H1 (cell line): ENCODE measurements around the gene SURF2. TPM values are rescaled to one million over a fixed set of nuclear protein-coding genes. Genes with fewer than 3 reads are reported as not detected.

ENCODE experiments used
- CTCF ChIA-PET: fragments of 300-600 bp; sonication (Branson Sonifier 250); formaldehyde crosslinking; loops from one replicate; lab custom pipeline; 2021; ENCODE audit not compliant: partially characterized antibody; lab: Charles Lee
- POLR2A ChIA-PET: fragments of 300-600 bp; sonication (Branson Sonifier 250); formaldehyde crosslinking; loops from one replicate; lab custom pipeline; 2021; ENCODE audit warnings: inconsistent platforms; ENCODE audit not compliant: partially characterized antibody; lab: Charles Lee
- DNase-seq, 2 experiments: peaks; one replicate each; pipeline versions ENCODE4 v3.0.0 to v3.0.0-alpha.2; 2010 to 2022; ENCODE audit warnings: low spot score in 2 of 2, low read depth in 1 of 2, mixed read lengths in 1 of 2
- FAIRE-seq: peaks from 2 replicates; lab custom pipeline; 2011; peaks lifted over from hg19 to GRCh38; lab: Jason Lieb, UNC
- H2AFZ ChIP-seq: 2 replicates; pipeline ENCODE4 v1.8.1; 2012; ENCODE audit warnings: low read length, inconsistent platforms
- H2AK5ac ChIP-seq: 2 replicates; pipeline ENCODE4 v1.6.1; 2013; ENCODE audit warnings: low read depth, low read length
- H2BK120ac ChIP-seq: replicated peaks from 2 replicates; pipeline ENCODE3; 2013; ENCODE audit warnings: low read depth, low read length, inconsistent platforms
- H2BK12ac ChIP-seq: 2 replicates; pipeline ENCODE4 v1.6.1; 2013; ENCODE audit warnings: low read depth, low read length
- H2BK15ac ChIP-seq: 2 replicates; pipeline ENCODE4 v1.6.1; 2013; ENCODE audit warnings: low read length
- H2BK20ac ChIP-seq: 2 replicates; pipeline ENCODE4 v1.6.1; 2013; ENCODE audit warnings: low read length
- H2BK5ac ChIP-seq: 2 replicates; pipeline ENCODE4 v1.6.1; 2013; ENCODE audit warnings: low read depth, low read length
- H3K14ac ChIP-seq: 2 replicates; pipeline ENCODE4 v1.6.1; 2013; ENCODE audit warnings: inconsistent platforms; ENCODE audit not compliant: insufficient read length
- H3K18ac ChIP-seq: 2 replicates; pipeline ENCODE4 v1.6.1; 2013; ENCODE audit warnings: low read length; ENCODE audit errors: extremely low read depth
- H3K23ac ChIP-seq: 2 replicates; pipeline ENCODE4 v1.6.1; 2013; ENCODE audit warnings: inconsistent platforms; ENCODE audit not compliant: insufficient read length
- H3K23me2 ChIP-seq: 2 replicates; pipeline ENCODE4 v1.6.1; 2013; ENCODE audit warnings: low read depth, low read length
- H3K27ac ChIP-seq: 2 replicates; pipeline ENCODE4 v1.6.1; 2011; ENCODE audit warnings: low read depth, low read length, inconsistent platforms
- H3K27me3 ChIP-seq, 4 experiments: replicated peaks in 1 of 4; 1 replicate in 1 of 4; 2 replicates in 3 of 4; pipeline versions ENCODE4 v1.6.1 to v1.8.1; 2011 to 2013; ENCODE audit warnings: low read length in 3 of 4, mild to moderate bottlenecking in 3 of 4, inconsistent platforms in 2 of 4, mixed read lengths in 2 of 4, moderate library complexity in 1 of 4; ENCODE audit not compliant: control insufficient read depth in 3 of 4, insufficient read depth in 3 of 4; ENCODE audit errors: extremely low read depth in 1 of 4
- H3K36me3 ChIP-seq, 4 experiments: 2 replicates each; pipeline versions ENCODE4 v1.6.1 to v1.8.1; 2011 to 2013; ENCODE audit warnings: mild to moderate bottlenecking in 4 of 4, low read length in 3 of 4, moderate library complexity in 2 of 4, control low read depth in 1 of 4, inconsistent platforms in 1 of 4; ENCODE audit not compliant: insufficient read depth in 4 of 4, control insufficient read depth in 2 of 4
- H3K4ac ChIP-seq: replicated peaks from 2 replicates; pipeline ENCODE3; 2013; ENCODE audit warnings: low read length, low read depth, mixed read lengths, inconsistent platforms; ENCODE audit not compliant: insufficient read length
- H3K4me1 ChIP-seq, 4 experiments: replicated peaks in 1 of 4; 1 replicate in 1 of 4; 2 replicates in 3 of 4; pipeline versions ENCODE4 v1.6.1 to v1.8.1; 2011 to 2013; ENCODE audit warnings: low read length in 3 of 4, inconsistent platforms in 2 of 4, mixed read lengths in 1 of 4; ENCODE audit not compliant: insufficient read depth in 4 of 4, control insufficient read depth in 3 of 4
- H3K4me2 ChIP-seq, 2 experiments: 2 replicates each; pipeline versions ENCODE4 v1.6.1 to v1.8.1; 2011 to 2013; ENCODE audit warnings: low read depth in 2 of 2, low read length in 2 of 2, control low read depth in 1 of 2, inconsistent platforms in 1 of 2, mild to moderate bottlenecking in 1 of 2; ENCODE audit not compliant: insufficient read depth in 1 of 2
- H3K4me3 ChIP-seq, 4 experiments: fragments of 200-600, 300-600 bp in 1 of 4; sonication (generic), shearing (Covaris generic), sonication (Bioruptor Twin) in 1 of 4; 2 replicates each; pipeline versions ENCODE4 v1.5.1 to v1.8.1; 2011 to 2016; ENCODE audit warnings: low read length in 4 of 4, low read depth in 3 of 4, control low read depth in 2 of 4, inconsistent platforms in 2 of 4, mild to moderate bottlenecking in 2 of 4, mixed read lengths in 1 of 4, moderate library complexity in 1 of 4; ENCODE audit not compliant: insufficient read depth in 2 of 4; ENCODE audit errors: extremely low read depth in 1 of 4
- H3K56ac ChIP-seq: replicated peaks from 2 replicates; pipeline ENCODE3; 2013; ENCODE audit warnings: low read depth, mild to moderate bottlenecking, mixed read lengths, low read length, inconsistent platforms; ENCODE audit not compliant: insufficient read length
- H3K79me1 ChIP-seq: 2 replicates; pipeline ENCODE4 v1.6.1; 2013; ENCODE audit warnings: low read depth, low read length, control low read depth
- H3K79me2 ChIP-seq, 2 experiments: 2 replicates each; pipeline versions ENCODE4 v1.6.1 to v1.8.1; 2012 to 2013; ENCODE audit warnings: low read length in 2 of 2, mild to moderate bottlenecking in 2 of 2, inconsistent platforms in 1 of 2; ENCODE audit not compliant: insufficient read depth in 2 of 2, control insufficient read depth in 1 of 2
- H3K9ac ChIP-seq, 4 experiments: replicated peaks in 1 of 4; 1 replicate in 1 of 4; 2 replicates in 3 of 4; pipeline versions ENCODE4 v1.6.1 to v1.8.1; 2011 to 2013; ENCODE audit warnings: low read depth in 3 of 4, low read length in 3 of 4, control low read depth in 2 of 4, mild to moderate bottlenecking in 2 of 4, moderate library complexity in 2 of 4, inconsistent platforms in 1 of 4; ENCODE audit errors: extremely low read depth in 1 of 4
- H3K9me3 ChIP-seq, 2 experiments: 2 replicates each; pipeline versions ENCODE4 v1.6.1 to v1.8.1; 2012 to 2013; ENCODE audit warnings: mild to moderate bottlenecking in 2 of 2, moderate library complexity in 2 of 2, control low read depth in 1 of 2, inconsistent platforms in 1 of 2, low read depth in 1 of 2, low read length in 1 of 2, mixed read lengths in 1 of 2; ENCODE audit not compliant: insufficient read depth in 2 of 2
- H4K20me1 ChIP-seq, 2 experiments: replicated peaks in 1 of 2; 2 replicates each; pipeline versions ENCODE3 to v1.8.1; 2011 to 2013; ENCODE audit warnings: inconsistent platforms in 2 of 2, low read length in 2 of 2, mild to moderate bottlenecking in 1 of 2; ENCODE audit not compliant: insufficient read depth in 2 of 2, control insufficient read depth in 1 of 2
- H4K5ac ChIP-seq: 2 replicates; pipeline ENCODE4 v1.6.1; 2013; ENCODE audit warnings: low read length, low read depth, mixed read lengths, inconsistent platforms; ENCODE audit not compliant: insufficient read length
- H4K8ac ChIP-seq: 2 replicates; pipeline ENCODE4 v1.8.0; 2013; ENCODE audit warnings: mild to moderate bottlenecking, moderate library complexity, low read length, inconsistent platforms; ENCODE audit not compliant: insufficient read depth; ENCODE audit errors: extremely low read depth
- H4K91ac ChIP-seq: replicated peaks from 2 replicates; pipeline ENCODE3; 2013; ENCODE audit warnings: low read length, mixed read lengths, inconsistent platforms; ENCODE audit not compliant: insufficient read length
- KDM5A ChIP-seq: fragments of 200-600 bp; IDR thresholded peaks from 2 replicates; pipeline ENCODE4 v1.7.1; 2012; ENCODE audit warnings: mild to moderate bottlenecking, low read length, inconsistent platforms, mixed read lengths
- POLR2A ChIP-seq, 2 experiments: IDR thresholded peaks; 1 replicate in 1 of 2; 2 replicates in 1 of 2; pipeline ENCODE4 v1.6.1; 2011; ENCODE audit warnings: low read depth in 2 of 2, low read length in 2 of 2, mild to moderate bottlenecking in 2 of 2; ENCODE audit errors: control extremely low read depth in 1 of 2
- POLR2AphosphoS5 ChIP-seq: IDR thresholded peaks from 2 replicates; pipeline ENCODE4 v1.6.1; 2011; ENCODE audit warnings: low read depth, low read length
- WGBS, 2 experiments: shearing (Covaris generic) in 1 of 2; methylation state at CpG; one replicate each; pipeline versions ENCODE4 v1.1.6 to v1.1.7; 2013 to 2015; ENCODE audit warnings: low lambda C conversion rate in 2 of 2, mixed read lengths in 2 of 2, inconsistent platforms in 1 of 2, low coverage in 1 of 2, missing lambda C conversion rate in 1 of 2; ENCODE audit not compliant: insufficient replicate concordance in 2 of 2, insufficient coverage in 1 of 2, insufficient read length in 1 of 2; ENCODE audit errors: extremely low coverage in 1 of 2, missing lambda C conversion rate in 1 of 2; 5-methylcytosine and 5-hydroxymethylcytosine counted together
- polyA plus RNA-seq, 7 experiments: library from polyadenylated mRNA; depleted of rRNA in 3 of 7; stranded (reverse) in 5 of 7; unstranded in 2 of 7; fragments of >200 nt in 5 of 7; fragments of 200-250 nt in 2 of 7; gene quantifications; 1 replicate in 5 of 7; 2 replicates in 1 of 7; 4 replicates in 1 of 7; pipeline versions ENCODE4 v1.2.1 to v1.2.3, GENCODE V29; 2011 to 2013; ENCODE audit warnings: missing spikeins in 2 of 7, mixed read lengths in 2 of 7
- total RNA-seq: library from RNA; stranded (reverse); fragmentation: NEBNext Ultra II Directional; extraction: Animal tissue kit (Norgen Biotek cat#: 25700); gene quantifications from 2 replicates; pipeline ENCODE4 v1.2.1, GENCODE V29; 2021
- TF ChIP-seq, protein P1 (sequence below): IDR thresholded peaks from 2 replicates; pipeline ENCODE4 v1.6.1; 2011; ENCODE audit warnings: low read length, improper control_type of control experiment

The SURF2 gene
- total and polyA plus RNA-seq, 2 of the 8 experiments (the other 6 are each of a cell fraction or from before 2014, with no cell fraction given) = 36.6 to 37.7 TPM

DNA sequence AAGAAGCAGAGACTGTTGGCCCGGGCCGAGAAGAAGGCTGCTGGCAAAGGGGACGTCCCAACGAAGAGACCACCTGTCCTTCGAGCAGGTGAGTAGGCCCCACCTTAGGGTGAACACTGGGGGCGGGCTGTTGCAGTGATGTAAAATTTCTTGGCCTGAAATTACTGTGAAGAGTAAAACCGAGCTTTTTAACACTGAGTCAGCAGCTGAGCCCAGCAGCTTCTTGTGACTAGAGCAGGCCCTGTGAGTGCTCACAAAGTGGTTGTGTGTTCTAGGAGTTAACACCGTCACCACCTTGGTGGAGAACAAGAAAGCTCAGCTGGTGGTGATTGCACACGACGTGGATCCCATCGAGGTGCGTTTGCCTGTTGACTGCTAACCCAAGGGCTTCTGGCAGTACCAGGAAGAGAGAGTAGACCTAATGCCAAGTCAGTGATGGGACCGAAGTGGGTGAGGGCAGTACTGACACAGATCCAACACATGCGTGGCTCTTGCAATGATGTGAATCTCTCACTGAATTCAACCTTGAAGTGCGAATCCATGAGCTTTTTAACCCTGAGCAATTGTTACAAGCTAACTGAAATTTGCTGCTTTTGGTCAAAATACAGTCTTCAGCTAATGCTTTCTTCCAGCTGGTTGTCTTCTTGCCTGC, 6.3 kb upstream of the SURF2 start:
- Histone ChIP-seq H3K4ac (no peak overlapping the region), H3K4me2 (peak overlapping the region; percentile 91 to 97; a peak in 3 of 4 replicates), H2AK5ac (no peak overlapping the region), H3K14ac (no peak overlapping the region), H3K18ac (no peak overlapping the region), H3K4me3 (peak overlapping the region; percentile 93 to 100 (median 96); a peak in 6 of 8 replicates), H2BK12ac (no peak overlapping the region), H3K9ac (no peak overlapping the region; a peak in 1 of 7 replicates), H3K23me2 (peaks cover 9% of the 10 kb centered on the region; the same call in 1 of the 2 replicates), H2BK15ac (no peak overlapping the region), H2BK5ac (0 out of 2 replicates have a peak overlapping the region, but pooled peaks have one; percentile 39), H3K56ac (no peak overlapping the region), H3K9me3 (no peaks in the 10 kb centered on the region), H4K5ac (no peak overlapping the region), H3K79me1 (peaks cover 7% of the 10 kb centered on the region), H3K23ac (no peak overlapping the region), H3K27ac (no peak overlapping the region), H2BK120ac (no peak overlapping the region), H3K27me3 (no peaks in the 10 kb centered on the region), H3K79me2 (peaks cover 9 to 39% of the 10 kb centered on the region in 2 experiments), H4K20me1 (peaks cover 14 to 21% of the 10 kb centered on the region in 2 experiments), H4K91ac (no peak overlapping the region), H4K8ac (no peak overlapping the region), H2AFZ (no peak overlapping the region), H2BK20ac (no peak overlapping the region), H3K36me3 (peaks cover 22 to 58% (median 46%) of the 10 kb centered on the region in 4 experiments), H3K4me1 (peaks cover 0 to 10% (median 7%) of the 10 kb centered on the region in 4 experiments; a peak in 6 of 7 replicates)
- POLR2A ChIA-PET = interaction anchor here (0.7 to 16.1 kb wide), 18 partner anchors 4 to 189 kb away, joined by 3 to 461 read pairs (median 4); partner anchors contain the start of genes MED22, REXO4, RPL7A and STKLD1
- FAIRE-seq (no peak), DNase-seq (no peak)
- WGBS, 2 experiments = 94% methylated on average over 15 of the region's 15 CpGs; no CpG with 5 or more reads in 1 of the 2 experiments
- no peak for TF ChIP-seq KDM5A
- peak in 1 of 2 experiments; percentile 39; a peak in 1 of 3 replicates for TF ChIP-seq POLR2A (IDR thresholded peaks at IDR 0.05; ENCODE audit: control extremely low read depth in 1 of 2, low read depth in 2 of 2, low read length in 2 of 2)
- TF ChIP-seq, protein P1, sequence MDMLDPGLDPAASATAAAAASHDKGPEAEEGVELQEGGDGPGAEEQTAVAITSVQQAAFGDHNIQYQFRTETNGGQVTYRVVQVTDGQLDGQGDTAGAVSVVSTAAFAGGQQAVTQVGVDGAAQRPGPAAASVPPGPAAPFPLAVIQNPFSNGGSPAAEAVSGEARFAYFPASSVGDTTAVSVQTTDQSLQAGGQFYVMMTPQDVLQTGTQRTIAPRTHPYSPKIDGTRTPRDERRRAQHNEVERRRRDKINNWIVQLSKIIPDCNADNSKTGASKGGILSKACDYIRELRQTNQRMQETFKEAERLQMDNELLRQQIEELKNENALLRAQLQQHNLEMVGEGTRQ = peak; percentile 25; the same call in 1 of the 2 replicates
- peak; percentile 63; the same call in 1 of the 2 replicates for TF ChIP-seq POLR2AphosphoS5
- CTCF ChIA-PET = interaction anchor here (0.7 to 2.6 kb wide), 10 partner anchors 8 to 137 kb away, joined by 3 to 14 read pairs (median 4); partner anchors contain the start of gene SURF6
